Measurements from ENCODE around the gene PRODH2. TPM values are rescaled to one million over a fixed set of nuclear protein-coding genes. Genes with fewer than 3 reads are reported as not detected.

PRODH2 gene
- total RNA-seq, 1 experiment from 2014 or later: not detected

- no peak for TF ChIP-seq CTCF (IDR thresholded peaks at IDR 0.05)
Measured at GRCh38 chr19:35853038-35853756, 40.6 kb upstream of the PRODH2 start (continued).

- no peaks in the 10 kb centered on the region for H3K36me3 Mint-ChIP-seq
- H3K9me3 Mint-ChIP-seq: no peaks in the 10 kb centered on the region
- TF ChIP-seq ZNF121 (CRISPR knock-in tag; IDR thresholded peaks at IDR 0.05): 0 out of 2 replicates have a peak, but pooled peaks have one; percentile 35
- TF ChIP-seq, protein P1, sequence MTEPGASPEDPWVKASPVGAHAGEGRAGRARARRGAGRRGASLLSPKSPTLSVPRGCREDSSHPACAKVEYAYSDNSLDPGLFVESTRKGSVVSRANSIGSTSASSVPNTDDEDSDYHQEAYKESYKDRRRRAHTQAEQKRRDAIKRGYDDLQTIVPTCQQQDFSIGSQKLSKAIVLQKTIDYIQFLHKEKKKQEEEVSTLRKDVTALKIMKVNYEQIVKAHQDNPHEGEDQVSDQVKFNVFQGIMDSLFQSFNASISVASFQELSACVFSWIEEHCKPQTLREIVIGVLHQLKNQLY (CRISPR knock-in tag; IDR thresholded peaks at IDR 0.05): no peak
- TF ChIP-seq ZNF317 (CRISPR knock-in tag; IDR thresholded peaks at IDR 0.05; ENCODE audit: borderline replicate concordance, low read depth): no peak
- no peak for ATAC-seq
- peaks cover 85% of the 10 kb centered on the region for H3K27me3 Mint-ChIP-seq (ENCODE audit: low read depth)
- H3K4me3 Mint-ChIP-seq: peak within 1 kb of the TSS; percentile 53
- H3K4me1 Mint-ChIP-seq: peaks cover 25% of the 10 kb centered on the region
- H3K27ac Mint-ChIP-seq: no peak within 1 kb of the TSS
- no peak for DNase-seq (ENCODE audit: low spot score)
- POLR2A ChIA-PET: interaction anchor here (0.7 kb wide), 1 partner anchor 27 kb away, joined by 3 read pairs; no protein-coding TSS in a partner anchor
- CTCF ChIA-PET: interaction anchor here (1.2 to 2.9 kb wide), 5 partner anchors 8 to 125 kb away, joined by 4 to 36 read pairs (median 5); no protein-coding TSS in a partner anchor
Measured at GRCh38 chr19:35852029-35852780, 39.6 kb upstream of the PRODH2 start, which contains the start of gene NPHS1. Gene NPHS1, minus strand, starts transcription at chr19:35852504. Its CDS starts 667 bp downstream, at chr19:35851837.

DNA sequence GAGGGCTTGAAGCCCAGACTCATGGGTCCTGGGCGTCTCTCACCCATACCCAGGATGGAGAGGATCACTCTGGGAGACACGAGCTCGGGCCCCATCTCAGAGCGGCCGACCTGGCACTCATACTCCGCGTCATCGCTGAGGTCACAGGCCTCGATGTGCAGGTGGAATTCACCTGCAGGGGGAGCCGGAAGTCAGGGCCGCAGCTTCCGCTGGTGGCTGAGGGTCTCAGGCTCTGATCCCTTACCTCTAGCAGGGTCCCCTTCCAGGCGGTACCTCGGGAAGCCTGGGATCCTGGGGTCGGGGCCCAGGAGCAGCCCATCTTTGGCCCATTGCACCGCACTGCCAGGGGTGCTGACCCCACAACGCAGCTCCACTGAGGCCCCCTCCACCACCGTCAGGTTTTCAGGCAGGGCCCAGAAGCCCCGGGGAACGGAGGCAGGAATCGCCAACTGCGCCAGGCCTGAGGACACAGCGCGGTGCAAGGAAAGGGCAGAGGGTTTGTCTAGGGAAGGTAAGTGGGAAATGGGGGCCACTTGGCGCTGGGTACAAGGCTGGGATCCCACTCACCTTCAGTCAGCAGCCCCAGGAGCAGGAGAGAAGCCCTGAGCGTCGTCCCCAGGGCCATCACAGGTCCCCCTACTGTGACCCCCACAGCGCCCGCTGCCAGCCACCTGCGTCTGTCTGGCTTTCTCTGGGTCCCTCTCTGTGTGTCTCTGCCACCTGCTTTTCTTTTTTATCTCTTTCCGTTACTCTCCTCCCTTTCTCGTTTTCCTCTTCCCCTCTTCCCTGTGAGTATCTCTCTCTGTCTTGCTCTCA lies 38.8 kb upstream of the PRODH2 start:
- TF ChIP-seq CREM (CRISPR knock-in tag; IDR thresholded peaks at IDR 0.05) (peak; percentile 60; the same call in 1 of the 2 replicates), NR3C1 (CRISPR knock-in tag; conservative IDR thresholded peaks at IDR 0.05; ENCODE audit: low read depth) (no peak), CTCF (IDR thresholded peaks at IDR 0.05) (peak; percentile 46; the same call in 1 of the 2 replicates), ZBTB21 (CRISPR knock-in tag; IDR thresholded peaks at IDR 0.05; ENCODE audit: borderline replicate concordance) (peak; percentile 93), ATF6 (CRISPR knock-in tag; IDR thresholded peaks at IDR 0.05) (no peak), SOX15 (CRISPR knock-in tag; IDR thresholded peaks at IDR 0.05) (no peak), FOXP1 (CRISPR knock-in tag; IDR thresholded peaks at IDR 0.05; ENCODE audit: borderline replicate concordance) (peak; percentile 30; the same call in 1 of the 2 replicates)
- TF ChIP-seq, protein P2, sequence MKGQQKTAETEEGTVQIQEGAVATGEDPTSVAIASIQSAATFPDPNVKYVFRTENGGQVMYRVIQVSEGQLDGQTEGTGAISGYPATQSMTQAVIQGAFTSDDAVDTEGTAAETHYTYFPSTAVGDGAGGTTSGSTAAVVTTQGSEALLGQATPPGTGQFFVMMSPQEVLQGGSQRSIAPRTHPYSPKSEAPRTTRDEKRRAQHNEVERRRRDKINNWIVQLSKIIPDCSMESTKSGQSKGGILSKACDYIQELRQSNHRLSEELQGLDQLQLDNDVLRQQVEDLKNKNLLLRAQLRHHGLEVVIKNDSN (CRISPR knock-in tag; IDR thresholded peaks at IDR 0.05): no peak
- TF ChIP-seq, protein P3, sequence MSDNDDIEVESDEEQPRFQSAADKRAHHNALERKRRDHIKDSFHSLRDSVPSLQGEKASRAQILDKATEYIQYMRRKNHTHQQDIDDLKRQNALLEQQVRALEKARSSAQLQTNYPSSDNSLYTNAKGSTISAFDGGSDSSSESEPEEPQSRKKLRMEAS (CRISPR knock-in tag; IDR thresholded peaks at IDR 0.05): no peak
- ChIA-PET CTCF (interaction anchor here (0.5 to 2.9 kb wide), 19 partner anchors 9 to 203 kb away, joined by 3 to 36 read pairs (median 5); partner anchors contain the start of genes APLP1 and THAP8), POLR2A (interaction anchor here (0.7 kb wide), 1 partner anchor 28 kb away, joined by 3 read pairs; no protein-coding TSS in a partner anchor)
- Mint-ChIP-seq H3K36me3 (no peaks in the 10 kb centered on the region), H3K27me3 (ENCODE audit: low read depth) (peaks cover 86% of the 10 kb centered on the region), H3K4me3 (peak overlapping the region; percentile 53), H3K9me3 (no peaks in the 10 kb centered on the region), H3K4me1 (peaks cover 29% of the 10 kb centered on the region), H3K27ac (peak overlapping the region; percentile 36; the same call in 1 of the 2 replicates)
- peak; percentile 84 for DNase-seq (ENCODE audit: low spot score)
- peak; percentile 83 for ATAC-seq

All from WTC11 (cell line).